Coronary artery (tissue), 2 donors: ENCODE data around the gene RGS6.
A peak's percentile ranks its signal among the peaks of the same experiment; 100 is the strongest.

ENCODE experiments used
- DNase-seq: peaks from one replicate; pipeline ENCODE4 v3.0.0-alpha.2; 2017; ENCODE audit warnings: low spot score
- H3K27ac ChIP-seq, 2 donors: fragments of 200-600 bp; sonication (generic); one replicate each; pipeline ENCODE4 v1.5.1; 2016 to 2019
- H3K4me3 ChIP-seq: fragments of 200-600 bp; sonication (generic); 2 replicates; pipeline ENCODE4 v1.5.1; 2016; ENCODE audit warnings: mild to moderate bottlenecking, moderate library complexity
- TF ChIP-seq, protein P1 (sequence below): fragments of 200-600 bp; sonication (generic); IDR thresholded peaks from one replicate; pipeline ENCODE4 v1.5.1; 2019; ENCODE audit warnings: antibody characterized with exemption

Gene RGS6

DNA sequence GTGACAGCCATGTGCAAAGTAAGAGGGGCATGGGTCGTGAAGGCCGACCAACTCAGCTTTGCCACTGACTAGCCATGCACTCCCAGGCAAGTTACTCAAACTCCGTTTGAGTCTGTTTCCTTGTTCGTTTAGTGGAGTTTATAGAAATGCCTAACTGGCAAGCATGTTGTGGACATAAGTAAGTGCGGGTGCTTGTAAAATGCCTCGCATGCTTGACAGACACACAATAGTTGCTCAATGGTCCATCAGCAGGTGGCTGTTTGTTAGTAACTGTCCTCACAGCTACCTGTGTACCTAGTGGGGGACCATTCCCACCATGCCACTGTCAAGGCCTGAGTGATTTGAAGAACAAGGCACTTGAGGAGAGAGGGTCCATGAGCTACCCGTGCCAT is 623.4 kb downstream of the RGS6 start:
- TF ChIP-seq, protein P1, sequence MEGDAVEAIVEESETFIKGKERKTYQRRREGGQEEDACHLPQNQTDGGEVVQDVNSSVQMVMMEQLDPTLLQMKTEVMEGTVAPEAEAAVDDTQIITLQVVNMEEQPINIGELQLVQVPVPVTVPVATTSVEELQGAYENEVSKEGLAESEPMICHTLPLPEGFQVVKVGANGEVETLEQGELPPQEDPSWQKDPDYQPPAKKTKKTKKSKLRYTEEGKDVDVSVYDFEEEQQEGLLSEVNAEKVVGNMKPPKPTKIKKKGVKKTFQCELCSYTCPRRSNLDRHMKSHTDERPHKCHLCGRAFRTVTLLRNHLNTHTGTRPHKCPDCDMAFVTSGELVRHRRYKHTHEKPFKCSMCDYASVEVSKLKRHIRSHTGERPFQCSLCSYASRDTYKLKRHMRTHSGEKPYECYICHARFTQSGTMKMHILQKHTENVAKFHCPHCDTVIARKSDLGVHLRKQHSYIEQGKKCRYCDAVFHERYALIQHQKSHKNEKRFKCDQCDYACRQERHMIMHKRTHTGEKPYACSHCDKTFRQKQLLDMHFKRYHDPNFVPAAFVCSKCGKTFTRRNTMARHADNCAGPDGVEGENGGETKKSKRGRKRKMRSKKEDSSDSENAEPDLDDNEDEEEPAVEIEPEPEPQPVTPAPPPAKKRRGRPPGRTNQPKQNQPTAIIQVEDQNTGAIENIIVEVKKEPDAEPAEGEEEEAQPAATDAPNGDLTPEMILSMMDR: no peak
- DNase-seq: no peak
- Histone ChIP-seq H3K4me3 (no peak overlapping the region), H3K27ac (peak overlapping the region; percentile 11 to 78)

DNA sequence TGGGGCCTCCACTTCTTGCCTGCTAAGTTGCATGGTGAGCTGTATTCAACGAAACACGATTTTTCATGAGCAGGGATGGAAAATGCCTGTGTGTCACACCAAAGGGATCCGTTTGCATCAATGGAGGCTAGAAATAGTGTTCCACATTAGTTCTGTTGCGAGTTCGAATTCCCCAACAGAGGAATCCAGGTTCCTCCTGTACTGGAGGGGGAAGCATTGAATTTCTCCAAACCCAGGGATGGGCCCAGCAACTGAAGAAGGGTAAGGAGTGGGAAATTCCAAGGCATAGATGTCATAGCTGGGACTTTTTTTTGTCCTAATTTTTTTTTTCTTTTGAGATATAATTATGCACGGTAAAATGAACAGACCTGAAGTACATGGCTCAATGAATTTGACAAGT is 625.4 kb downstream of the RGS6 start:
- DNase-seq: no peak
- TF ChIP-seq, protein P1: no peak
- Histone ChIP-seq H3K4me3 (no peak overlapping the region), H3K27ac (no peak overlapping the region)

DNA sequence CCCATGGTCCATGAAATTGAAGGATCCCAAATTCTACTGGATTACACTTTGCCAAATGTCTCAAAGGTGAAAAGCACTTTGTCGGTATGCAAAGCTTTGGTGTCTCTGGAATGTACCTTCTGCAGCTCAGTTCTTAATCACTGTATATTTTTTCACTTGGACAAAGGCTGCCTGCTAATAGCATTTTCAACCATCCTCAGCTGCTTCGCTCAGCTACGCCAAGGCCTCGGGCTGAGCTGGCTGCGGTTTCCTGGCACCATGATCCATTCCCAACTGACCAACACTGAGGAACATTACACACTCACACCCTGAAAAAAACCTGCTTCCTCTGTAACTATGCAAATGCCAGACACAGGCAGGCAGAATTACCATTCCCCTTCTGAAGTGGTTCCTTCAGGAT is 626.5 kb downstream of the RGS6 start:
- TF ChIP-seq, protein P1: no peak
- Histone ChIP-seq H3K27ac (no peak overlapping the region), H3K4me3 (no peak overlapping the region)
- DNase-seq: no peak

DNA sequence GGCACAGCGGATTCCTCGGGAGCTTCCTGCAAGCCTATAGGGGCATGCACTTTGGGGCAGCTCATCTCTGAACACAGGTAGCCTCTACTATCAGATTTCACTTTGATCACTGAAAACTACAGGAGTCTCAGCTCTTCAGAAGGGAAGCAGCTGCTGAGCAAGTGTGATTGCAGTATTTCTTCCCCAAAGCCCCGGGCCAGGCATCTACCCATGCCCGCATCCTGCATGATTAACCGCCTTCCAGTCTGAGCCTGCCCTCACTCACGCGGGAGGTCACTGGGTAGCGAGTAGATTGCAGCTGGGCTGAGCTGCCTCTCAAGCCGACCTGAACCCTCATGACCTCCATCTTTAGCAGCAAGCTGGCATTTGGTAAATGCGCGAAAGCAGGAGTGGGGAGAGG is 627.0 kb downstream of the RGS6 start:
- Histone ChIP-seq H3K27ac (peak overlapping the region in 1 of 2 donors; percentile 3), H3K4me3 (no peak overlapping the region)
- DNase-seq: no peak
- TF ChIP-seq, protein P1: no peak

DNA sequence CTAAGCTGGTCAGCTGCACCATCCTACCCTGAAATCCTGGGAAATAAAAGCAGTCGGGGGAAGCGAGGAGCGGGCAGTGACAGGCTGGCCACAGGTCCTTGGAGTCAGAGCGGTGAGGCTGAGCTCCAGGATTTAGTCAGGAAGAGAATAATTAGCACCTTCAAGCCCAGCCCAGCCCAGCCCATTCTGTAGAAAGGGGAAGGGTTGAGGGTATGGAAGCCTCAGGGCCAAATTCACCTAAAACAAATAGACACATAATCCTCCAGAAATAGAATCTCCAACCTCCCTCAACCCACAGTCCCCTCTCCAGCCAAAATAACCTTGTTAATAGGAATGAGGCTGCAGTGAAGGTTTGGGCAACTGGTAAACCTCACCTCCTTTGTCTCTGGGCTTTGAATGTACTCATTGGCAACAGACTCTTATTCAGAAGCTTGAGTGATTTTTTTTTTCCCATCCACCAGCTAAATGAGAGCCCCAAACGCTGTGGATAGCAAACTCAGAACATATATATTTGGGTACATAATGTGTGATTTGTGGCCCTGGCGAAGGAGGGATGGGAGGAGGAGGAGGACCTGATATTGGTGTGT is 627.5 kb downstream of the RGS6 start:
- H3K27ac ChIP-seq: peak overlapping the region; percentile 40 to 48
- DNase-seq: no peak
- H3K4me3 ChIP-seq: no peak overlapping the region
- TF ChIP-seq, protein P1: no peak

DNA sequence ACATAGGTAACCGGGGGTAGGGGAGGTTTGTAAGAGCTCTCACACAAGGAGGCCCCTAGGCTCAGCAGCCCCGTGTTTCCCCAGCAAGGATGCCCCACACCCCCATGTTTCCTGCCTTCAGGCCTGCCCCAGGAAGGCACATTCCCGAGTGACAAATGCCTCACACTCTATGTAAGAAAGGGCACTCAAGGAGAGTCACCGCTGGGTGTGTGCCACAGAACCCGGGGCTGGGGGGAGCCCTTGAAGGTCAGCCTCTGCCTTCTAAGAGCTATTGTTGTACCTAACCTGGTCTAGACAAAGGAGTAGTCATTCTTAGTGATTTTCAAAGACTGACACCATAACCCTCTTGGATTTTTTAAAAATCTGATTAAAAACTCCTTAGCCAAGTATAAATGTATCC is 628.1 kb downstream of the RGS6 start:
- Histone ChIP-seq H3K4me3 (no peak overlapping the region), H3K27ac (peak overlapping the region; percentile 40 to 48)
- TF ChIP-seq, protein P1: no peak
- DNase-seq: no peak

DNA sequence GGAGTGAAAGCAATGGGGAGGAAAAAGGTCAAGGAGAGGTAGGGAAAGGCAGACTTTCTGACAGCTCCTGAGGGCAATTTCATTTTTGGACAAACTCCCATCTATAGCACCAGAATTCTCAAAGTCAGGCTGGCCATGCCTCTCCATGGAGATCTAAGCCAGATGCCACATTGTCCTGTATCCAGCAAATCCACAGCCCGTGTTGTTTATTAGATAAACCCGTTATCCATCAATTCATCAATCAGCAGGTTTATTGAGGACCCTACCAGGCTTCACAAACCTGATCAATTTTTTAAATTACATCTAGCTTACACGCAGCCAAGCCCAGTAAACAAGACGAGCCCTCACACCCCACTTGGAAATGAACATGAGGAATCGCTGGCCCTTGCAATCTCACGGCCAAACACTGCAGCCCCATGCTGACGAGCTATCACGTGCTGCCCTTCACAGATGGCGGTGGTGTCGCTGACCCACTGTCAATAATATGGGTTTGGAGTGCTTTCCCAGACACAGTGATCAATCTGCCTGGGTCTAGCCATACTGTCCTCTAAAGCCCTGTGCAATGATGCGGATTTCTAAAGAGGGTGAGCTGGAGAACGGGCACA is 628.8 kb downstream of the RGS6 start:
- no peak for DNase-seq
- Histone ChIP-seq H3K4me3 (no peak overlapping the region), H3K27ac (no peak overlapping the region)
- TF ChIP-seq, protein P1: no peak
